Activated T-cell treated with anti-CD3 and anti-CD28 coated beads, Interleukin-2, amount 50 U/mL, for 4 hours (primary cell): Measurements from ENCODE around the gene CELA2B. TPM values are rescaled to one million over a fixed set of nuclear protein-coding genes. Genes with fewer than 3 reads are reported as not detected.
A peak's percentile ranks its signal among the peaks of the same experiment; 100 is the strongest.
"Not testable (repeated sequence)": the region's sequence is repeated elsewhere in the genome, so short reads cannot be mapped to it uniquely, and the experiment has no call there.

Source experiments
- ATAC-seq, 2 donors: fragments of 200-7000 bp; cut with Tn5 transposase; one replicate each; pipeline ENCODE4 v1.10.0; 2021
- DNase-seq: peaks from one replicate; pipeline ENCODE4 v3.0.0-alpha.2; 2020
- H3K27me3 Mint-ChIP-seq: one replicate; pipeline ENCODE4 v1.8.0; 2021; ENCODE audit warnings: low read depth, mixed read lengths
- H3K36me3 Mint-ChIP-seq: one replicate; pipeline ENCODE4 v1.8.0; 2022; ENCODE audit warnings: mixed read lengths; ENCODE audit not compliant: insufficient read depth
- H3K4me1 Mint-ChIP-seq: one replicate; pipeline ENCODE4 v1.8.0; 2021; ENCODE audit warnings: low read depth, mixed read lengths
- H3K4me3 Mint-ChIP-seq: one replicate; pipeline ENCODE4 v1.8.0; 2021; ENCODE audit warnings: mild to moderate bottlenecking, moderate library complexity, mixed read lengths
- H3K9me3 Mint-ChIP-seq: one replicate; pipeline ENCODE4 v1.8.0; 2021; ENCODE audit warnings: mixed read lengths
- total RNA-seq, 3 donors: library from RNA; stranded (reverse); gene quantifications; one replicate each; pipeline ENCODE4 v1.2.1, GENCODE V29; 2021

Gene CELA2B
- total RNA-seq, 3 donors from 2014 or later, result 0.41 TPM; not detected in 2

- Mint-ChIP-seq H3K4me3 (no peak overlapping the region), H3K36me3 (peaks cover 32% of the 10 kb centered on the region), H3K27me3 (no peaks in the 10 kb centered on the region), H3K4me1 (peaks cover 15% of the 10 kb centered on the region), H3K9me3 (no peaks in the 10 kb centered on the region)
- DNase-seq (no peak), ATAC-seq (no peak)
Observed at GRCh38 chr1:15513192-15513591, 37.3 kb downstream of the CELA2B start.

- H3K27me3 Mint-ChIP-seq, result no peaks in the 10 kb centered on the region
- H3K36me3 Mint-ChIP-seq, result peaks cover 30% of the 10 kb centered on the region
- H3K4me1 Mint-ChIP-seq, result peaks cover 17% of the 10 kb centered on the region
- ATAC-seq (no peak), DNase-seq (no peak)
- no peaks in the 10 kb centered on the region for H3K9me3 Mint-ChIP-seq
- H3K4me3 Mint-ChIP-seq, result no peak overlapping the region
Observed at GRCh38 chr1:15513919-15514318, 38.0 kb downstream of the CELA2B start.

GRCh38 chr1:15514557-15514956 is 38.7 kb downstream of the CELA2B start:
- not testable (repeated sequence) for H3K4me3 Mint-ChIP-seq, H3K9me3 Mint-ChIP-seq, H3K27me3 Mint-ChIP-seq, ATAC-seq, DNase-seq
- Mint-ChIP-seq H3K36me3 (peaks cover 27% of the 10 kb centered on the region), H3K4me1 (peaks cover 17% of the 10 kb centered on the region)

GRCh38 chr1:15515022-15515663 is 39.2 kb downstream of the CELA2B start:
- DNase-seq, result no peak
- no peaks in the 10 kb centered on the region for H3K9me3 Mint-ChIP-seq
- peaks cover 17% of the 10 kb centered on the region for H3K4me1 Mint-ChIP-seq
- no peak for ATAC-seq
- no peak overlapping the region for H3K4me3 Mint-ChIP-seq
- peaks cover 27% of the 10 kb centered on the region for H3K36me3 Mint-ChIP-seq
- H3K27me3 Mint-ChIP-seq, result no peaks in the 10 kb centered on the region

- Mint-ChIP-seq H3K9me3 (no peaks in the 10 kb centered on the region), H3K4me3 (no peak overlapping the region), H3K36me3 (peaks cover 14% of the 10 kb centered on the region), H3K27me3 (no peaks in the 10 kb centered on the region), H3K4me1 (peaks cover 27% of the 10 kb centered on the region)
- DNase-seq (no peak), ATAC-seq (no peak)
Observed at GRCh38 chr1:15519625-15520024, 43.7 kb downstream of the CELA2B start.

- not testable (repeated sequence) for ATAC-seq, H3K27me3 Mint-ChIP-seq, H3K4me3 Mint-ChIP-seq, DNase-seq, H3K9me3 Mint-ChIP-seq
- peaks cover 13% of the 10 kb centered on the region for H3K36me3 Mint-ChIP-seq
- peaks cover 32% of the 10 kb centered on the region for H3K4me1 Mint-ChIP-seq
Observed at GRCh38 chr1:15521206-15521906, 45.5 kb downstream of the CELA2B start.

GRCh38 chr1:15522551-15522950 is 46.6 kb downstream of the CELA2B start:
- Mint-ChIP-seq H3K27me3 (no peaks in the 10 kb centered on the region), H3K4me1 (peaks cover 36% of the 10 kb centered on the region), H3K4me3 (no peak overlapping the region), H3K36me3 (peaks cover 3% of the 10 kb centered on the region), H3K9me3 (no peaks in the 10 kb centered on the region)
- DNase-seq, result no peak
- no peak for ATAC-seq

- H3K9me3 Mint-ChIP-seq, result no peaks in the 10 kb centered on the region
- ATAC-seq, result no peak
- no peaks in the 10 kb centered on the region for H3K27me3 Mint-ChIP-seq
- no peak for DNase-seq
- peaks cover 43% of the 10 kb centered on the region for H3K4me1 Mint-ChIP-seq
- H3K4me3 Mint-ChIP-seq, result peak overlapping the region; percentile 81
- no peaks in the 10 kb centered on the region for H3K36me3 Mint-ChIP-seq
Observed at GRCh38 chr1:15523104-15524020, 47.5 kb downstream of the CELA2B start.

GRCh38 chr1:15524021-15524282 is 48.0 kb downstream of the CELA2B start, which contains the start of gene CASP9:
Gene CASP9 (minus strand): TSS chr1:15524215. CDS start chr1:15524200, 15 bp downstream.
- peaks cover 47% of the 10 kb centered on the region for H3K4me1 Mint-ChIP-seq
- peak in 1 of 2 donors; percentile 2 for ATAC-seq

GRCh38 chr1:15524283-15525049 is 48.6 kb downstream of the CELA2B start:
- H3K4me3 Mint-ChIP-seq, result peak overlapping the region; percentile 81
- DNase-seq, result peak; percentile 100
- no peaks in the 10 kb centered on the region for H3K9me3 Mint-ChIP-seq
- no peaks in the 10 kb centered on the region for H3K27me3 Mint-ChIP-seq
- peaks cover 2% of the 10 kb centered on the region for H3K36me3 Mint-ChIP-seq
- ATAC-seq, result peak; percentile 57 to 62
- peaks cover 49% of the 10 kb centered on the region for H3K4me1 Mint-ChIP-seq

More at GRCh38 chr1:15524021-15524282, 48.0 kb downstream of the CELA2B start, which contains the start of gene CASP9:
- H3K36me3 Mint-ChIP-seq, result peaks cover under 1% of the 10 kb centered on the region
- H3K4me3 Mint-ChIP-seq, result peak within 1 kb of the TSS; percentile 81
- no peak for DNase-seq
- H3K9me3 Mint-ChIP-seq, result no peaks in the 10 kb centered on the region
- no peaks in the 10 kb centered on the region for H3K27me3 Mint-ChIP-seq

GRCh38 chr1:15525050-15526020 is 49.4 kb downstream of the CELA2B start:
- Mint-ChIP-seq H3K4me3 (peak overlapping the region; percentile 81), H3K27me3 (no peaks in the 10 kb centered on the region), H3K4me1 (peaks cover 49% of the 10 kb centered on the region)

GRCh38 chr1:15526021-15526489 is 50.2 kb downstream of the CELA2B start:
- no peak for DNase-seq
- peak overlapping the region; percentile 81 for H3K4me3 Mint-ChIP-seq
- peaks cover 51% of the 10 kb centered on the region for H3K4me1 Mint-ChIP-seq
- ATAC-seq, result no peak
- peaks cover 2% of the 10 kb centered on the region for H3K36me3 Mint-ChIP-seq
- no peaks in the 10 kb centered on the region for H3K27me3 Mint-ChIP-seq
- H3K9me3 Mint-ChIP-seq, result no peaks in the 10 kb centered on the region

More at GRCh38 chr1:15525050-15526020, 49.4 kb downstream of the CELA2B start:
- no peaks in the 10 kb centered on the region for H3K9me3 Mint-ChIP-seq
- no peak for DNase-seq
- peak; percentile 68 to 72 for ATAC-seq
- H3K36me3 Mint-ChIP-seq, result peaks cover 2% of the 10 kb centered on the region
